Epithelial cell of esophagus (primary cell): ENCODE measurements around the gene CAMP.

Source experiments
- DNase-seq: peaks from one replicate; pipeline ENCODE4 v3.0.0; 2010; ENCODE audit warnings: low read depth
- H3K4me3 ChIP-seq: 2 replicates; pipeline ENCODE4 v1.5.1; 2011; ENCODE audit warnings: mild to moderate bottlenecking, low read length, control low read depth
- CTCF ChIP-seq: IDR thresholded peaks from 2 replicates; pipeline ENCODE4 v1.5.1; 2011; ENCODE audit warnings: low read depth, mild to moderate bottlenecking, low read length, control low read depth, inconsistent platforms; ENCODE audit not compliant: insufficient read depth; ENCODE audit errors: missing control alignments

CAMP gene

GRCh38 chr3:48214225-48214624 lies 9.1 kb upstream of the CAMP start:
- no peak overlapping the region for H3K4me3 ChIP-seq
- DNase-seq: no peak
- TF ChIP-seq CTCF: no peak

GRCh38 chr3:48215019-48215418 lies 8.3 kb upstream of the CAMP start:
- DNase-seq: no peak
- H3K4me3 ChIP-seq: no peak overlapping the region
- TF ChIP-seq CTCF: no peak

- DNase-seq: no peak
- TF ChIP-seq CTCF: no peak
- H3K4me3 ChIP-seq: no peak overlapping the region
Measured at GRCh38 chr3:48215466-48215865, 7.8 kb upstream of the CAMP start.

GRCh38 chr3:48215876-48216275 lies 7.4 kb upstream of the CAMP start:
- no peak overlapping the region for H3K4me3 ChIP-seq
- TF ChIP-seq CTCF: no peak
- no peak for DNase-seq

- TF ChIP-seq CTCF: no peak
- DNase-seq: no peak
- no peak overlapping the region for H3K4me3 ChIP-seq
Measured at GRCh38 chr3:48217449-48217848, 5.8 kb upstream of the CAMP start.

GRCh38 chr3:48218537-48218936 lies 4.8 kb upstream of the CAMP start:
- no peak overlapping the region for H3K4me3 ChIP-seq
- TF ChIP-seq CTCF: no peak
- no peak for DNase-seq

GRCh38 chr3:48219543-48219942 lies 3.8 kb upstream of the CAMP start:
- no peak for TF ChIP-seq CTCF
- no peak overlapping the region for H3K4me3 ChIP-seq
- no peak for DNase-seq
